Lower leg skin (tissue), 4 donors: ENCODE data around the gene FOXF1. TPM values are rescaled to one million over a fixed set of nuclear protein-coding genes. Genes with fewer than 3 reads are reported as not detected.

Experiments
- DNase-seq, 2 donors: peaks; one replicate each; pipeline ENCODE4 v3.0.0-alpha.2; 2019; ENCODE audit warnings: low spot score in 2 of 2
- H3K4me3 ChIP-seq: fragments of 200-600 bp; sonication (generic); 2 replicates; pipeline ENCODE4 v1.5.1; 2017; ENCODE audit warnings: mild to moderate bottlenecking, low read depth; ENCODE audit not compliant: poor library complexity, severe bottlenecking
- CTCF ChIP-seq, 3 donors: fragments of 450-650 bp; IDR thresholded peaks; one replicate each; pipeline ENCODE4 v1.5.1; 2016; ENCODE audit warnings: antibody characterized with exemption in 3 of 3, mild to moderate bottlenecking in 3 of 3, moderate library complexity in 2 of 3
- POLR2A ChIP-seq, 2 donors: fragments of 450-650 bp; IDR thresholded peaks; one replicate each; pipeline ENCODE4 v1.6.1; 2016 to 2017; ENCODE audit warnings: antibody characterized with exemption in 2 of 2, mild to moderate bottlenecking in 1 of 2, moderate library complexity in 1 of 2
- WGBS, 2 donors: methylation state at CpG; one replicate each; pipeline ENCODE4 v1.1.5; 2018; 5-methylcytosine and 5-hydroxymethylcytosine counted together
- intact Hi-C: fragments of 100-400 bp; cut with DNase I; formaldehyde crosslinking; loops from one replicate; pipeline ENCODE4 v1.15.0; 2023; ENCODE audit warnings: low total_unique reads
- total RNA-seq, 4 donors: library from RNA; depleted of rRNA; stranded (reverse); fragments of >200 nt; gene quantifications; one replicate each; pipeline ENCODE4 v1.1.0, GENCODE V29; 2016

FOXF1 gene
- total RNA-seq, 4 donors from 2014 or later: 0.10 to 0.45 TPM; not detected in 2

- 85 to 88% methylated on average over 8 of the region's 8 CpGs for WGBS, 2 donors
- TF ChIP-seq POLR2A (IDR thresholded peaks at IDR 0.05): no peak
- TF ChIP-seq CTCF (IDR thresholded peaks at IDR 0.05): no peak
- no peak overlapping the region for H3K4me3 ChIP-seq
- no peak for DNase-seq
- intact Hi-C loops: no loop called here
Observed at GRCh38 chr16:86533767-86534351, 23.5 kb downstream of the FOXF1 start.

GRCh38 chr16:86534779-86535615, 24.7 kb downstream of the FOXF1 start:
- no peak for DNase-seq
- WGBS, 2 donors: 82 to 85% methylated on average over 16 to 18 of the region's 18 CpGs
- intact Hi-C loops: no loop called here
- TF ChIP-seq CTCF (IDR thresholded peaks at IDR 0.05) (no peak), POLR2A (IDR thresholded peaks at IDR 0.05) (no peak)
- H3K4me3 ChIP-seq: no peak overlapping the region

- H3K4me3 ChIP-seq: no peak overlapping the region
- WGBS, 2 donors: 96% methylated on average over 17 of the region's 17 CpGs
- TF ChIP-seq POLR2A (IDR thresholded peaks at IDR 0.05): no peak
- no peak for TF ChIP-seq CTCF (IDR thresholded peaks at IDR 0.05)
- intact Hi-C loops: no loop called here
- no peak for DNase-seq
Observed at GRCh38 chr16:86536621-86537020, 26.3 kb downstream of the FOXF1 start.

GRCh38 chr16:86537486-86537885, 27.2 kb downstream of the FOXF1 start:
- intact Hi-C loops: no loop called here

GRCh38 chr16:86538196-86538780, 28.0 kb downstream of the FOXF1 start:
- intact Hi-C loops: no loop called here
- TF ChIP-seq CTCF (IDR thresholded peaks at IDR 0.05) (no peak), POLR2A (IDR thresholded peaks at IDR 0.05) (no peak)
- 92% methylated on average over 10 to 17 of the region's 17 CpGs for WGBS, 2 donors
- no peak for DNase-seq
- no peak overlapping the region for H3K4me3 ChIP-seq

More at GRCh38 chr16:86537486-86537885, 27.2 kb downstream of the FOXF1 start:
- H3K4me3 ChIP-seq: no peak overlapping the region
- no peak for DNase-seq
- no peak for TF ChIP-seq POLR2A (IDR thresholded peaks at IDR 0.05)
- TF ChIP-seq CTCF (IDR thresholded peaks at IDR 0.05): no peak
- WGBS, 2 donors: 98 to 99% methylated on average over 4 of the region's 4 CpGs
